GM18519 (cell line): ENCODE results near the gene NAALAD2.
A peak's percentile ranks its signal among the peaks of the same experiment; 100 is the strongest.
"Not testable (repeated sequence)": the region's sequence is repeated elsewhere in the genome, so short reads cannot be mapped to it uniquely, and the experiment has no call there.

Experiments
- ATAC-seq: cut with Tn5 transposase; IDR thresholded peaks from one replicate; pipeline ENCODE4 v1.9.1; 2021; ENCODE audit warnings: mild to moderate bottlenecking, moderate library complexity; ENCODE audit not compliant: unreplicated experiment, low FRiP score

The NAALAD2 gene

GRCh38 chr11:90189011-90189410, 54.5 kb downstream of the NAALAD2 start:
- ATAC-seq, result no peak

GRCh38 chr11:90192869-90193582, 58.6 kb downstream of the NAALAD2 start:
- ATAC-seq, result no peak

- ATAC-seq, result no peak
Observed at GRCh38 chr11:90197377-90197776, 62.9 kb downstream of the NAALAD2 start.

- no peak for ATAC-seq
Observed at GRCh38 chr11:90202342-90202741, 67.9 kb downstream of the NAALAD2 start.

GRCh38 chr11:90204407-90204806, 69.9 kb downstream of the NAALAD2 start:
- no peak for ATAC-seq

GRCh38 chr11:90204832-90205646, 70.6 kb downstream of the NAALAD2 start:
- ATAC-seq, result peak; percentile 82

- not testable (repeated sequence) for ATAC-seq
Observed at GRCh38 chr11:90207992-90208391, 73.5 kb downstream of the NAALAD2 start.

GRCh38 chr11:90208857-90209256, 74.4 kb downstream of the NAALAD2 start:
- ATAC-seq, result no peak

- no peak for ATAC-seq
Observed at GRCh38 chr11:90213322-90213721, 78.9 kb downstream of the NAALAD2 start.

- no peak for ATAC-seq
Observed at GRCh38 chr11:90216611-90217010, 82.1 kb downstream of the NAALAD2 start.

- no peak for ATAC-seq
Observed at GRCh38 chr11:90218606-90219005, 84.1 kb downstream of the NAALAD2 start.

- ATAC-seq, result no peak
Observed at GRCh38 chr11:90219438-90219837, 85.0 kb downstream of the NAALAD2 start.

GRCh38 chr11:90220391-90220790, 85.9 kb downstream of the NAALAD2 start:
- no peak for ATAC-seq

GRCh38 chr11:90221803-90222458, 87.5 kb downstream of the NAALAD2 start:
- no peak for ATAC-seq

- peak; percentile 86 for ATAC-seq
Observed at GRCh38 chr11:90222459-90223247, 88.2 kb downstream of the NAALAD2 start, which contains the start of gene CHORDC1. Gene CHORDC1 (minus strand): TSS chr11:90223049. CDS start chr11:90222954, 95 bp downstream.

GRCh38 chr11:90223248-90223585, 88.8 kb downstream of the NAALAD2 start:
- ATAC-seq, result no peak

- no peak for ATAC-seq
Observed at GRCh38 chr11:90228056-90228455, 93.6 kb downstream of the NAALAD2 start.

GRCh38 chr11:90229791-90230190, 95.3 kb downstream of the NAALAD2 start:
- ATAC-seq, result no peak

- no peak for ATAC-seq
Observed at GRCh38 chr11:90234977-90235376, 100.5 kb downstream of the NAALAD2 start.

- ATAC-seq, result no peak
Observed at GRCh38 chr11:90235526-90235925, 101.1 kb downstream of the NAALAD2 start.
